Right lobe of liver (tissue), 4 donors: ENCODE results near the gene MSMB.

Source experiments
- POLR2A ChIP-seq: fragments of 450-650 bp; IDR thresholded peaks from one replicate; pipeline ENCODE4 v1.6.1; 2017; ENCODE audit warnings: antibody characterized with exemption, mild to moderate bottlenecking
- TF ChIP-seq, protein P1 (sequence below), 4 donors: fragments of 200-600 bp in 3 of 4; fragments of 450-650 bp in 1 of 4; IDR thresholded peaks; one replicate each; pipeline versions ENCODE4 v1.5.1 to v1.8.0; 2016 to 2022; ENCODE audit warnings: antibody characterized with exemption in 4 of 4, mild to moderate bottlenecking in 2 of 4
- donor health status: DM: no; HTN: no; CAD: no.
- donor health status: DM: no; HTN: no; CAD: no.
- donor health status: DM: no; HTN: yes; CAD: no.

DNA sequence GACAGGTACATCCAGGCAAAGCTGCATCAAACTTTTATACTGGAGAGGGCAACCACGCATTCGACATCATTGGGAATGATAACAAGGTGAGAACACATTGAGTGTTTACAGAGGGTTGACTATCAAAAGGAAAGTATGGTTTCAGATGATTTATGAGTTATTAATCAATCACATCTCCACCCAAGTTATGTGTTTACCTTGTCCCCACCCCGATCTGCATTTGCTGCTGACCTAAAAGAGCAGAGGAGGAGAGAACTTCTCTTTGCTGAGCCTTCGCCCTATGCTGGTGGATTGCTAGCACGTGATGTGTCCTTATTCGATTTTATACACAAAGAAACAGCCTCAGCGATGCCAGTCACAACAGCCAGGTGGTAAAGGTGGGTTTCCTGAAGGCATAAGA lies at the start of gene MSMB:
- TF ChIP-seq, protein P1, sequence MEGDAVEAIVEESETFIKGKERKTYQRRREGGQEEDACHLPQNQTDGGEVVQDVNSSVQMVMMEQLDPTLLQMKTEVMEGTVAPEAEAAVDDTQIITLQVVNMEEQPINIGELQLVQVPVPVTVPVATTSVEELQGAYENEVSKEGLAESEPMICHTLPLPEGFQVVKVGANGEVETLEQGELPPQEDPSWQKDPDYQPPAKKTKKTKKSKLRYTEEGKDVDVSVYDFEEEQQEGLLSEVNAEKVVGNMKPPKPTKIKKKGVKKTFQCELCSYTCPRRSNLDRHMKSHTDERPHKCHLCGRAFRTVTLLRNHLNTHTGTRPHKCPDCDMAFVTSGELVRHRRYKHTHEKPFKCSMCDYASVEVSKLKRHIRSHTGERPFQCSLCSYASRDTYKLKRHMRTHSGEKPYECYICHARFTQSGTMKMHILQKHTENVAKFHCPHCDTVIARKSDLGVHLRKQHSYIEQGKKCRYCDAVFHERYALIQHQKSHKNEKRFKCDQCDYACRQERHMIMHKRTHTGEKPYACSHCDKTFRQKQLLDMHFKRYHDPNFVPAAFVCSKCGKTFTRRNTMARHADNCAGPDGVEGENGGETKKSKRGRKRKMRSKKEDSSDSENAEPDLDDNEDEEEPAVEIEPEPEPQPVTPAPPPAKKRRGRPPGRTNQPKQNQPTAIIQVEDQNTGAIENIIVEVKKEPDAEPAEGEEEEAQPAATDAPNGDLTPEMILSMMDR (IDR thresholded peaks at IDR 0.05) = no peak
- no peak for TF ChIP-seq POLR2A
